Measurements from ENCODE around the gene NPRL2. TPM values are rescaled to one million over a fixed set of nuclear protein-coding genes. Genes with fewer than 3 reads are reported as not detected.
A peak's percentile ranks its signal among the peaks of the same experiment; 100 is the strongest.
"Not testable (repeated sequence)": the region's sequence is repeated elsewhere in the genome, so short reads cannot be mapped to it uniquely, and the experiment has no call there.

Gene NPRL2
- total and polyA plus RNA-seq, 3 experiments from 2014 or later, result 44.6 to 59.5 (median 48.0) TPM

DNA sequence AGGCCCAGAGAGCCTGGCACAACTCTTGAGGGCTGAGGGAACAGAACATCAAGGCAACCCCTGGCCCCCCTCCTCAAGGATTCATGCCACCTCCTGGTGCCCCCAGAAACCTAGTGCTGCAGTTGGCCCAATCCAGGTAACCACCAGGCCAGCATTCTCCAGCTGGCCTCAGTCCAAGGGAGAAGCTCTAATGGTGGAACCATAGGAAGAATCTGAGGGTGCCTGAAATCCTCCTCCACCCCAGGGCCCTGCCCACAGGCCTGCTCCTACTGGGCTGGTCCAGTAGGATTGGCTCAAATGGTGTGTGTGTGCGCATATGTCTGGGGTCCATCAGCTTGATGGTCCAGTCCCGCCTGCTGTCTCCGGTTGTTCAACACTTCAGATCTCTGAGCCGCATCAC, 35.8 kb downstream of the NPRL2 start:
- peak overlapping the region in 6 of 8 donors; percentile 56 to 87 (median 82) for H3K27ac Mint-ChIP-seq
- ChIA-PET POLR2A (interaction anchor here (5.2 kb wide), 1 partner anchor 16 kb away, joined by 31 read pairs; the partner anchor contains the start of genes HYAL3 and NAA80), CTCF (interaction anchor here (1.2 to 3.0 kb wide), 3 partner anchors 10 to 16 kb away, joined by 3 to 13 read pairs (median 6); partner anchors contain the start of genes HYAL3 and NAA80)
- no peaks in the 10 kb centered on the region for H3K27me3 ChIP-seq (ENCODE audit: insufficient read depth, low read length, poor library complexity, severe bottlenecking)
- DNase-seq, result no peak
- peaks cover 20% of the 10 kb centered on the region for H3K4me1 ChIP-seq (ENCODE audit: insufficient read depth, low read length)
- no peak overlapping the region for H3K4me3 ChIP-seq (ENCODE audit: low read length)
- peaks cover 32 to 54% (median 48%) of the 10 kb centered on the region in 3 donors for H3K4me1 Mint-ChIP-seq
- peaks cover 0 to 2% (median 2%) of the 10 kb centered on the region in 3 donors for H3K36me3 Mint-ChIP-seq
- no peaks in the 10 kb centered on the region for H3K36me3 ChIP-seq (ENCODE audit: insufficient read depth, low read length)
- H3K27ac ChIP-seq (ENCODE audit: low read depth, low read length), result no peak overlapping the region
- H3K4me3 Mint-ChIP-seq, result no peak overlapping the region
- no peaks in the 10 kb centered on the region for H3K9me3 ChIP-seq (ENCODE audit: low read length)
- no peaks in the 10 kb centered on the region for H3K9me3 Mint-ChIP-seq
- peaks cover 0 to 2% of the 10 kb centered on the region in 2 donors for H3K27me3 Mint-ChIP-seq

DNA sequence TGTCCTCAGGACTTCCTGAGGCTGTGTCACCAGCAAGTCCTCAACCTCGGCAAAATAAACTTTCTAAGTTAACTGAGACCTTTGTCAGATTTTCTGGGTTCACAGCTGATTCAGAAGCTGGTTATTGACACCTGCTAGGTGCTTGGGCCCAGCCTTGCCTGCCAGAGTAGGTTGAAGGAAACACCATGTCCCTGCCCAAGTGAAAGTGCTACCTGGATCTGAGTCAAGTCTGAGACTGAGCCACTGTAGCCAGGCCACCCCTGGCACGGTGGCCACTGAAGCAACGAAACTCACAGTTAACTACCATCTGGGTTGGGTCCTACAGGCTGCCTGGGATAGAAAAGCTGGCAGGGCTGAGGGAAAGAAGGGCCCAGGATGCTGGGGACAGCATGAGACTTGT, 36.2 kb downstream of the NPRL2 start:
- H3K27ac ChIP-seq (ENCODE audit: low read depth, low read length), result no peak overlapping the region
- no peak for DNase-seq
- no peaks in the 10 kb centered on the region for H3K36me3 ChIP-seq (ENCODE audit: insufficient read depth, low read length)
- Mint-ChIP-seq H3K36me3 (peaks cover 0 to 3% (median 2%) of the 10 kb centered on the region in 3 donors), H3K27ac (peak overlapping the region in 3 of 8 donors; percentile 12 to 52 (median 23)), H3K4me1 (peaks cover 28 to 49% (median 44%) of the 10 kb centered on the region in 3 donors), H3K27me3 (peaks cover 0 to 2% of the 10 kb centered on the region in 2 donors), H3K9me3 (no peaks in the 10 kb centered on the region), H3K4me3 (peak overlapping the region in 1 of 7 donors; percentile 50)
- POLR2A ChIA-PET, result no interaction called here
- no peak overlapping the region for H3K4me3 ChIP-seq (ENCODE audit: low read length)
- CTCF ChIA-PET, result interaction anchor here (1.5 to 3.0 kb wide), 2 partner anchors 10 to 15 kb away, joined by 6 to 13 read pairs; partner anchors contain the start of genes HYAL3 and NAA80
- no peaks in the 10 kb centered on the region for H3K27me3 ChIP-seq (ENCODE audit: insufficient read depth, low read length, poor library complexity, severe bottlenecking)
- H3K9me3 ChIP-seq (ENCODE audit: low read length), result no peaks in the 10 kb centered on the region
- H3K4me1 ChIP-seq (ENCODE audit: insufficient read depth, low read length), result peaks cover 16% of the 10 kb centered on the region

DNA sequence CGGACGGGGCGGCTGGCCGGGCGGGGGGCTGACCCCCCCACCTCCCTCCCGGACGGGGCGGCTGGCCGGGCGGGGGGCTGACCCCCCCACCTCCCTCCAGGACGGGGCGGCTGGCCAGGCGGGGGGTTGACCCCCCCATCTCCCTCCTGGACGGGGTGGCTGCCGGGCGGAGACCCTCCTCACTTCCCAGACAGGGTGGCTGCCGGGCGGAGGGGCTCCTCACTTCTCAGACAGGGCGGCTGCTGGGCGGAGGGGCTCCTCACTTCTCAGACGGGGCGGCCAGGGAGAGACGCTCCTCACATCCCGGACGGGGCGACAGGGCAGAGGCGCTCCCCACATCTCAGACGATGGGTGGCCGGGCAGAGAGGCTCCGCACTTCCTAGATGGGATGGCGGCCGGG, 38.5 kb downstream of the NPRL2 start:
- H3K4me3 Mint-ChIP-seq; H3K27ac ChIP-seq (ENCODE audit: low read depth, low read length); H3K27ac Mint-ChIP-seq; POLR2A ChIA-PET; H3K36me3 ChIP-seq (ENCODE audit: insufficient read depth, low read length); H3K4me3 ChIP-seq (ENCODE audit: low read length); DNase-seq; H3K9me3 Mint-ChIP-seq; H3K9me3 ChIP-seq (ENCODE audit: low read length); H3K36me3 Mint-ChIP-seq; H3K27me3 Mint-ChIP-seq; CTCF ChIA-PET; H3K27me3 ChIP-seq (ENCODE audit: insufficient read depth, low read length, poor library complexity, severe bottlenecking): not testable (repeated sequence)
- peaks cover 11% of the 10 kb centered on the region for H3K4me1 ChIP-seq (ENCODE audit: insufficient read depth, low read length)
- H3K4me1 Mint-ChIP-seq, result peaks cover 17 to 28% (median 24%) of the 10 kb centered on the region in 3 donors

DNA sequence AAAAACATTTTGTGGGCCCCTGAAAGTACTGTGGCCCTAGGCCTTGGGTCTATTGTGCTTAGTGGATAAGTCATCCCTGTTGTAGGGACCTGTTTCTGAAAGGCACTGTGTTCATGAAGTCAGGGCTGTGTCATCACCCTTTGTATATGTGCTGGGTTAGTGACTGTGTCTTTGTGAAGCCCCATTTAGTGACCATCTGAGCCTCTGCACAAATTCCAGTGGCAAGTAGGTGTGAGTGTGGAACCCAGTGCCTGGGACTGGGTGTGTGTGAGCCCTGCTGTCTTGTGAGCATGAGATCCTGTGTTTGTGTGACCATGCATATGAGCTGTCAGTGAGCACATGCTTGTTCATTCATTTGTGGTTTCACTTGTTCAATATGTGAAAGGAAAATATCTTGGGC, 46.0 kb downstream of the NPRL2 start:
- no peak overlapping the region for H3K4me3 ChIP-seq (ENCODE audit: low read length)
- no peak overlapping the region for H3K27ac ChIP-seq (ENCODE audit: low read depth, low read length)
- POLR2A ChIA-PET, result interaction anchor here (0.6 to 1.4 kb wide), 2 partner anchors 12 to 491 kb away, joined by 3 read pairs; partner anchors contain the start of genes IFRD2 and UBA7
- H3K4me1 ChIP-seq (ENCODE audit: insufficient read depth, low read length), result peaks cover 11% of the 10 kb centered on the region
- CTCF ChIA-PET, result no interaction called here
- no peak for DNase-seq
- H3K27me3 ChIP-seq (ENCODE audit: insufficient read depth, low read length, poor library complexity, severe bottlenecking), result no peaks in the 10 kb centered on the region
- Mint-ChIP-seq H3K27ac (peak overlapping the region in 3 of 8 donors; percentile 52 to 56 (median 54)), H3K27me3 (peaks cover 0 to 3% of the 10 kb centered on the region in 2 donors), H3K4me1 (peaks cover 9 to 23% (median 10%) of the 10 kb centered on the region in 3 donors), H3K4me3 (no peak overlapping the region), H3K9me3 (no peaks in the 10 kb centered on the region), H3K36me3 (no peaks in the 10 kb centered on the region)
- no peaks in the 10 kb centered on the region for H3K36me3 ChIP-seq (ENCODE audit: insufficient read depth, low read length)
- H3K9me3 ChIP-seq (ENCODE audit: low read length), result no peaks in the 10 kb centered on the region

DNA sequence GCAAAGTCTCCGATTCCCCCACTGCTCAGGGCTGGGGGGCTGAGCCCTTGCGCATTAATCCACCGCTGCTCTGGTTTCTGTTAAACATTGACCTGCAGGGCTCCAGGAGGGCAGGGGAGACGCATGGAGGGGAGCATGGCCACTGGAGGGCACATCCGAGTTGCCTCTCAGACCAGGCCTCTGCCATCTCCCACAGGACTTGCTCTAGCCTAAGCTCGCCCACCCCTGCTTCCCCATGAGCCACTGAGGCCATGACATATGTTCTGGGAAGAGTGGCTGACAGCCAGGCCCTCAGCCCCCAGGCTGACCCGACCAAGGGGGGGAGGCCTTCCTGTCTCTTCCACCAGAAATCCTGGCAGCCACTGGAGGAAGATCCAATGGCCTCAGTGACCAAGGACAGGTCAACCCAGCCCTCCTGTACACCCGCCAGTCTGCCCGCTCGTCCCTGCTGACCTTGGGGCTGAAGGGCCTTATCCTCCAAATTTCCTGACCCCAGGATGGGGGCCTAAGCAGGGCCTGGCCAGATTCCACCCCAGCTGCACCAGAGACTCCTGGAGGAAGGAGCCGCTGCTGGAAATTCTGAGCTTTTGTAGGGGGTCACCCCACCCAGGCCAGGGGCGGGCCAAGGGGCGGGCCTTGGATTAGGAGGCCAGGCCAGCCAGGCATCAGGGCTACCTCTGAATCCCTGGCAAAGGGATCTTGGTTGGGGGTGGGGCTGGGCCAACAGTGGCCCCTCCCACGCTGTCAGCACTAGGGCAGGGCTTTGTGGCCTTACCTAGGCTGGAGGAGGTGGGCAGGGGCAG, 47.4 kb downstream of the NPRL2 start, which contains the start of gene HYAL1:
TSS of gene HYAL1 (minus strand) at position 562 of the 803 bp plus-strand sequence. CDS start 618 bp downstream, outside the sequence.
- Mint-ChIP-seq H3K27me3 (peaks cover 0 to 3% of the 10 kb centered on the region in 2 donors), H3K4me3 (peak within 1 kb of the TSS in 1 of 7 donors; percentile 44), H3K9me3 (no peaks in the 10 kb centered on the region), H3K4me1 (peaks cover 17 to 37% (median 17%) of the 10 kb centered on the region in 3 donors), H3K36me3 (peaks cover 0 to 6% (median 0%) of the 10 kb centered on the region in 3 donors), H3K27ac (no peak within 1 kb of the TSS)
- Histone ChIP-seq H3K9me3 (ENCODE audit: low read length) (no peaks in the 10 kb centered on the region), H3K4me3 (ENCODE audit: low read length) (no peak within 1 kb of the TSS), H3K27ac (ENCODE audit: low read depth, low read length) (peak within 1 kb of the TSS; percentile 43), H3K4me1 (ENCODE audit: insufficient read depth, low read length) (peaks cover 19% of the 10 kb centered on the region), H3K27me3 (ENCODE audit: insufficient read depth, low read length, poor library complexity, severe bottlenecking) (no peaks in the 10 kb centered on the region), H3K36me3 (ENCODE audit: insufficient read depth, low read length) (no peaks in the 10 kb centered on the region)
- no peak for DNase-seq
- POLR2A ChIA-PET, result interaction anchor here (0.6 kb wide), 2 partner anchors 25 to 1197 kb away, joined by 3 to 5 read pairs; no protein-coding TSS in a partner anchor
- CTCF ChIA-PET, result interaction anchor here (1.0 kb wide), 1 partner anchor 13 kb away, joined by 3 read pairs; no protein-coding TSS in a partner anchor

GRCh38 chr3:50302095-50303012, 48.2 kb downstream of the NPRL2 start:
- Mint-ChIP-seq H3K27me3 (peaks cover 0 to 3% of the 10 kb centered on the region in 2 donors), H3K36me3 (peaks cover 0 to 7% (median 0%) of the 10 kb centered on the region in 3 donors), H3K27ac (peak overlapping the region in 1 of 8 donors; percentile 73), H3K4me3 (peak overlapping the region in 2 of 7 donors; percentile 20 to 44), H3K4me1 (peaks cover 20 to 45% (median 22%) of the 10 kb centered on the region in 3 donors), H3K9me3 (no peaks in the 10 kb centered on the region)
- Histone ChIP-seq H3K9me3 (ENCODE audit: low read length) (no peaks in the 10 kb centered on the region), H3K36me3 (ENCODE audit: insufficient read depth, low read length) (no peaks in the 10 kb centered on the region), H3K27ac (ENCODE audit: low read depth, low read length) (no peak overlapping the region), H3K4me1 (ENCODE audit: insufficient read depth, low read length) (peaks cover 25% of the 10 kb centered on the region), H3K4me3 (ENCODE audit: low read length) (no peak overlapping the region), H3K27me3 (ENCODE audit: insufficient read depth, low read length, poor library complexity, severe bottlenecking) (no peaks in the 10 kb centered on the region)
- DNase-seq, result no peak
- POLR2A ChIA-PET, result interaction anchor here (0.6 kb wide), 2 partner anchors 26 to 1198 kb away, joined by 3 to 5 read pairs; no protein-coding TSS in a partner anchor
- CTCF ChIA-PET, result interaction anchor here (1.0 kb wide), 2 partner anchors 11 to 12 kb away, joined by 3 read pairs; no protein-coding TSS in a partner anchor

GRCh38 chr3:50300681-50301254, 49.8 kb downstream of the NPRL2 start:
- CTCF ChIA-PET, result no interaction called here
- H3K27ac ChIP-seq (ENCODE audit: low read depth, low read length), result peak overlapping the region; percentile 96
- no peaks in the 10 kb centered on the region for H3K9me3 ChIP-seq (ENCODE audit: low read length)
- H3K9me3 Mint-ChIP-seq, result no peaks in the 10 kb centered on the region
- peak overlapping the region; percentile 55 to 98 (median 95) for H3K4me3 Mint-ChIP-seq
- H3K27me3 ChIP-seq (ENCODE audit: insufficient read depth, low read length, poor library complexity, severe bottlenecking), result no peaks in the 10 kb centered on the region
- peak overlapping the region in 7 of 8 donors; percentile 68 to 100 (median 99) for H3K27ac Mint-ChIP-seq
- H3K27me3 Mint-ChIP-seq, result peaks cover 0 to 3% of the 10 kb centered on the region in 2 donors
- DNase-seq, result no peak
- H3K36me3 ChIP-seq (ENCODE audit: insufficient read depth, low read length), result no peaks in the 10 kb centered on the region
- H3K4me1 ChIP-seq (ENCODE audit: insufficient read depth, low read length), result peaks cover 25% of the 10 kb centered on the region
- POLR2A ChIA-PET, result no interaction called here
- H3K4me3 ChIP-seq (ENCODE audit: low read length), result no peak overlapping the region
- H3K36me3 Mint-ChIP-seq, result peaks cover 0 to 14% (median 0%) of the 10 kb centered on the region in 3 donors
- H3K4me1 Mint-ChIP-seq, result peaks cover 21 to 53% (median 22%) of the 10 kb centered on the region in 3 donors
